ENCODE results near the gene TRIM8. TPM values are rescaled to one million over a fixed set of nuclear protein-coding genes. Genes with fewer than 3 reads are reported as not detected.

TRIM8 gene
- total and polyA plus RNA-seq, 9 of the 15 experiments (the other 6 are each of a cell fraction or from before 2014, with no cell fraction given), result 1.7 to 26.0 (median 9.1) TPM

- TF ChIP-seq ZNF197 (CRISPR knock-in tag; IDR thresholded peaks at IDR 0.05; ENCODE audit: low read depth) (no peak), TCF15 (CRISPR knock-in tag; IDR thresholded peaks at IDR 0.05) (no peak), BRD4 (IDR thresholded peaks at IDR 0.05) (peak; percentile 79; the same call in 1 of the 2 replicates), ZHX1 (conservative IDR thresholded peaks at IDR 0.05; ENCODE audit: low read length) (no peak; the same call in 1 of the 2 replicates), PTRF (tag; IDR thresholded peaks at IDR 0.05) (no peak), SREBF1 (IDR thresholded peaks at IDR 0.05; ENCODE audit: borderline replicate concordance, low read depth, low read length) (no peak), HNRNPH1 (optimal IDR thresholded peaks at IDR 0.05; ENCODE audit: low read depth, low read length) (no peak), ZSCAN32 (CRISPR knock-in tag; IDR thresholded peaks at IDR 0.05) (no peak), ZNF583 (CRISPR knock-in tag; IDR thresholded peaks at IDR 0.05) (no peak), ZNF174 (CRISPR knock-in tag; IDR thresholded peaks at IDR 0.05) (no peak), KDM4B (IDR thresholded peaks at IDR 0.05; ENCODE audit: borderline replicate concordance in 2 of 2, low read depth in 1 of 2) (no peak), FIP1L1 (IDR thresholded peaks at IDR 0.05; ENCODE audit: low read depth, low read length, poor library complexity, severe bottlenecking) (no peak), BRF2 (IDR thresholded peaks at IDR 0.05; ENCODE audit: borderline replicate concordance, insufficient read depth, insufficient read length) (no peak), ZNF23 (CRISPR knock-in tag; IDR thresholded peaks at IDR 0.05) (no peak), ZNF121 (CRISPR knock-in tag; conservative IDR thresholded peaks at IDR 0.05) (no peak), ZBTB34 (CRISPR knock-in tag; IDR thresholded peaks at IDR 0.05) (no peak), ATF1 (CRISPR knock-in tag; IDR thresholded peaks at IDR 0.05) (no peak), ATF1 (tag; IDR thresholded peaks at IDR 0.05) (0 out of 2 replicates have a peak, but pooled peaks have one; percentile 27), ETV6 (IDR thresholded peaks at IDR 0.05; ENCODE audit: borderline replicate concordance in 1 of 2, low read depth in 2 of 2, low read length in 1 of 2) (peak in 1 of 2 experiments; percentile 61; a peak in 1 of 4 replicates), ETV6 (CRISPR knock-in tag; IDR thresholded peaks at IDR 0.05; ENCODE audit: borderline replicate concordance) (no peak)
Observed at GRCh38 chr10:102645741-102646609, 1.7 kb downstream of the TRIM8 start (continued).
